K562 (cell line): ENCODE measurements around the gene ZMIZ1. TPM values are rescaled to one million over a fixed set of nuclear protein-coding genes. Genes with fewer than 3 reads are reported as not detected.

Source experiments
- ATAC-seq: fragments of 200-7000 bp; cut with Tn5 transposase; 3 replicates; pipeline ENCODE4 v1.9.1; 2020; ENCODE audit warnings: moderate library complexity
- BruUV-seq: library from RNA; stranded (reverse); fragments of 400-500 nt; replicated peaks from 2 replicates; lab custom pipeline; 2021; lab: Mats Ljungman, UMichigan
- CTCF ChIA-PET: fragments of 300-600 bp; formaldehyde crosslinking; extraction: SDS; loops from one replicate; lab custom pipeline; 2021; ENCODE audit warnings: low intra/inter-chr PET ratio; lab: Yijun Ruan, JAX
- POLR2A ChIA-PET: fragments of 300-600, 350-650 bp; sonication (Branson Sonifier 250); formaldehyde crosslinking; extraction: SDS; loops from one replicate; lab custom pipeline; 2021; ENCODE audit warnings: antibody characterized with exemption, inconsistent platforms; lab: Yijun Ruan, JAX
- DNase-seq, 4 experiments: peaks; one replicate each; pipeline versions ENCODE4 v3.0.0 to v3.0.0-alpha.2; 2011 to 2018; ENCODE audit warnings: low spot score in 3 of 4, mixed read lengths in 3 of 4; ENCODE audit errors: extremely low read depth in 1 of 4
- FAIRE-seq: peaks from 2 replicates; lab custom pipeline; 2011; peaks lifted over from hg19 to GRCh38; lab: Jason Lieb, UNC
- H2AFZ ChIP-seq: 2 replicates; pipeline ENCODE4 v1.6.0; 2011; ENCODE audit warnings: low read depth, low read length, control low read depth, inconsistent platforms
- H3K27ac ChIP-seq: fragments of 200-600 bp; 3 replicates; pipeline ENCODE4 v1.8.0; 2011; ENCODE audit warnings: low read depth, mild to moderate bottlenecking, control low read depth, inconsistent platforms, low read length, moderate library complexity, mixed read lengths; ENCODE audit errors: extremely low read depth
- H3K27me3 ChIP-seq, 2 experiments: fragments of 300-600 bp in 1 of 2; 2 replicates in 1 of 2; 3 replicates in 1 of 2; pipeline versions ENCODE4 v1.6.0 to v1.8.0; 2011; ENCODE audit warnings: inconsistent platforms in 2 of 2, low read length in 2 of 2, mild to moderate bottlenecking in 1 of 2, mixed read lengths in 1 of 2, moderate library complexity in 1 of 2; ENCODE audit not compliant: control insufficient read depth in 2 of 2, insufficient read depth in 2 of 2
- H3K36me3 ChIP-seq: fragments of 300-600 bp; 3 replicates; pipeline ENCODE4 v1.8.0; 2011; ENCODE audit warnings: mild to moderate bottlenecking, low read length, inconsistent platforms; ENCODE audit not compliant: control insufficient read depth, insufficient read depth
- H3K4me1 ChIP-seq, 2 experiments: fragments of 200-600 bp in 1 of 2; replicated peaks in 1 of 2; 2 replicates in 1 of 2; 3 replicates in 1 of 2; pipeline versions ENCODE4 v1.5.1 to v1.8.0; 2011; ENCODE audit warnings: inconsistent platforms in 2 of 2, low read length in 2 of 2, mild to moderate bottlenecking in 1 of 2, mixed read lengths in 1 of 2, moderate library complexity in 1 of 2; ENCODE audit not compliant: control insufficient read depth in 2 of 2, insufficient read depth in 2 of 2
- H3K4me2 ChIP-seq: 2 replicates; pipeline ENCODE4 v1.6.1; 2011; ENCODE audit warnings: low read length, control low read depth, inconsistent platforms, mixed read lengths; ENCODE audit not compliant: insufficient read depth
- H3K4me3 ChIP-seq: fragments of 200-600 bp; sonication (generic), shearing (Covaris generic); 2 replicates; pipeline ENCODE4 v1.5.1; 2016; ENCODE audit warnings: control low read depth, inconsistent platforms
- H3K79me2 ChIP-seq: fragments of 200-600 bp; 3 replicates; pipeline ENCODE4 v1.8.0; 2011; ENCODE audit warnings: low read length, inconsistent platforms; ENCODE audit not compliant: control insufficient read depth, insufficient read depth
- H3K9ac ChIP-seq, 2 experiments: 2 replicates each; pipeline versions ENCODE4 v1.6.0 to v1.6.1; 2011; ENCODE audit warnings: low read depth in 2 of 2, low read length in 2 of 2, control low read depth in 1 of 2, inconsistent platforms in 1 of 2, mild to moderate bottlenecking in 1 of 2, mixed read lengths in 1 of 2; ENCODE audit not compliant: insufficient read depth in 1 of 2
- H3K9me1 ChIP-seq: one replicate; pipeline ENCODE4 v1.6.0; 2011; ENCODE audit warnings: inconsistent platforms, mild to moderate bottlenecking, low read length, moderate library complexity; ENCODE audit not compliant: control insufficient read depth, insufficient read depth
- H3K9me3 ChIP-seq: replicated peaks from 2 replicates; pipeline ENCODE4 v1.5.1; 2011; ENCODE audit warnings: low read depth, low read length, inconsistent platforms; ENCODE audit not compliant: control insufficient read depth, insufficient read depth
- H4K20me1 ChIP-seq: replicated peaks from 2 replicates; pipeline ENCODE4 v1.6.1; 2011; ENCODE audit warnings: low read length, inconsistent platforms, mixed read lengths; ENCODE audit not compliant: control insufficient read depth, insufficient read depth
- IRF2 ChIP-seq: sonication (generic); formaldehyde crosslinking; IDR thresholded peaks from 2 replicates; pipeline ENCODE4 v1.8.1; 2022; ENCODE audit warnings: mild to moderate bottlenecking, missing genetic modification reagents
- KLF10 ChIP-seq: fragments of 250-450 bp; sonication (Bioruptor Pico); IDR thresholded peaks from 2 replicates; pipeline ENCODE4 v1.6.1; 2021; ENCODE audit warnings: matching md5 sums
- MCM5 ChIP-seq: fragments of 450-650 bp; IDR thresholded peaks from 2 replicates; pipeline ENCODE4 v1.6.1; 2016; ENCODE audit warnings: low read depth
- PHF8 ChIP-seq: fragments of 200-600 bp; sonication (generic); IDR thresholded peaks from 2 replicates; pipeline ENCODE4 v1.6.1; 2012; ENCODE audit warnings: mixed run types, mild to moderate bottlenecking, inconsistent platforms, low read length, moderate library complexity, borderline replicate concordance
- ZC3H11A ChIP-seq: IDR thresholded peaks from 2 replicates; pipeline ENCODE4 v1.6.1; 2012; ENCODE audit warnings: low read depth, low read length, improper control_type of control experiment
- ZNF174 ChIP-seq: fragments of 250-450 bp; sonication (Bioruptor Pico); IDR thresholded peaks from 2 replicates; pipeline ENCODE4 v1.4.0; 2020; ENCODE audit warnings: mild to moderate bottlenecking
- WGBS: fragments of 100-300 bp; shearing (Covaris generic); methylation state at CpG from one replicate; pipeline ENCODE4 v1.1.6; 2016; ENCODE audit warnings: low coverage, mixed read lengths; ENCODE audit not compliant: insufficient coverage; ENCODE audit errors: missing lambda C conversion rate; 5-methylcytosine and 5-hydroxymethylcytosine counted together
- in situ Hi-C: fragments of 300-500 bp; cut with MboI; formaldehyde crosslinking; loops from 4 replicates; pipeline ENCODE4 v1.15.0; 2018; ENCODE audit warnings: inconsistent platforms, mixed read lengths
- intact Hi-C: fragments of 100-400 bp; cut with micrococcal nuclease; formaldehyde crosslinking; loops from 2 replicates; pipeline ENCODE4 v1.14.2; 2022
- polyA plus RNA-seq, 8 experiments: library from polyadenylated mRNA; depleted of rRNA in 4 of 8; stranded (reverse) in 5 of 8; unstranded in 3 of 8; fragments of >200 nt; fragmentation: Nextera tagmentation in 2 of 8; fragmentation: Illumina TruSeq in 1 of 8; extraction: Ambion mirVana in 2 of 8; extraction: Trizol in 1 of 8; gene quantifications; 2 replicates each; pipeline versions ENCODE4 v1.2.1 to v1.2.3, GENCODE V29; 2011 to 2014; ENCODE audit warnings: inconsistent platforms in 1 of 8, missing spikeins in 1 of 8
- total RNA-seq, 7 experiments: library from RNA; depleted of rRNA in 6 of 7; stranded (reverse); fragments of >200 nt in 6 of 7; fragmentation: Illumina TruSeq in 2 of 7; extraction: Trizol in 2 of 7; gene quantifications; 2 replicates each; pipeline versions ENCODE4 v1.2.1 to v1.2.3, GENCODE V29; 2011 to 2021; ENCODE audit warnings: low replicate concordance in 1 of 7
- TF ChIP-seq, protein P1 (sequence below): fragments of 250-450 bp; sonication (Bioruptor Pico); IDR thresholded peaks from 2 replicates; pipeline ENCODE4 v1.4.0; 2020; ENCODE audit warnings: borderline replicate concordance
- TF ChIP-seq, protein P2 (sequence below): IDR thresholded peaks from 2 replicates; pipeline ENCODE4 v1.6.1; 2012; ENCODE audit warnings: low read depth, low read length, improper control_type of control experiment, borderline replicate concordance
- TF ChIP-seq, protein P3 (sequence below): fragments of 450-650 bp; formaldehyde crosslinking; IDR thresholded peaks from 2 replicates; pipeline ENCODE4 v1.4.0; 2020; ENCODE audit warnings: mild to moderate bottlenecking, moderate library complexity

Gene ZMIZ1
- total and polyA plus RNA-seq, 9 of the 15 experiments (the other 6 are each of a cell fraction or from before 2014, with no cell fraction given), result 1.0 to 37.3 (median 4.3) TPM

DNA sequence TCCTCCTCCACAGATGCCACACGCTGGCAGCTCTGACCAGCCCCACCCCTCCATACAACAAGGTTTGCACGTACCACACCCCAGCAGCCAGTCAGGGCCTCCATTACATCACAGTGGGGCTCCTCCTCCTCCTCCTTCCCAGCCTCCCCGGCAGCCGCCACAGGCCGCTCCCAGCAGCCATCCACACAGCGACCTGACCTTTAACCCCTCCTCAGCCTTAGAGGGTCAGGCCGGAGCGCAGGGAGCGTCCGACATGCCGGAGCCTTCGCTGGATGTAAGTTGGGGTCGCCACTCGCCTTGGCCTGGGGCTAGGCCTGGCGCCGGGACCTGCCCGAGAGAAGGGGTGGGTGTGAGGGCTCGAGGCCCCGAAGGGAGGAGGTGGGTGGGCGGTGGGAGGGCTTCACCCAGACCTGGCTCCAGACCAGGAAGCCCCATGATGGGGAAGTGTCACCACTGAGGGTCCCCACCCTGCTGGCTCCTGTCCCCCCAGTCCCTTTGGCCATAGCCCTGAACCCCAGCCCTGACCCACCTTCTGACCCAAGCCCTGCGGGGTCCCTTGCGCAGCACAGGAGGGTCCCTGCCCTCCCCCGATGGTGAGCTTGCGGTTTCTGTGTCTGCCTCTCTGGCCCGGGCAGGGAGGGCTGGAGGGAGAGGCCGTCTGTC lies 242.3 kb downstream of the ZMIZ1 start (continued):
- no peak for TF ChIP-seq ZNF174
- TF ChIP-seq ZC3H11A, result no peak
- TF ChIP-seq, all 486 proteins: peak for 4

DNA sequence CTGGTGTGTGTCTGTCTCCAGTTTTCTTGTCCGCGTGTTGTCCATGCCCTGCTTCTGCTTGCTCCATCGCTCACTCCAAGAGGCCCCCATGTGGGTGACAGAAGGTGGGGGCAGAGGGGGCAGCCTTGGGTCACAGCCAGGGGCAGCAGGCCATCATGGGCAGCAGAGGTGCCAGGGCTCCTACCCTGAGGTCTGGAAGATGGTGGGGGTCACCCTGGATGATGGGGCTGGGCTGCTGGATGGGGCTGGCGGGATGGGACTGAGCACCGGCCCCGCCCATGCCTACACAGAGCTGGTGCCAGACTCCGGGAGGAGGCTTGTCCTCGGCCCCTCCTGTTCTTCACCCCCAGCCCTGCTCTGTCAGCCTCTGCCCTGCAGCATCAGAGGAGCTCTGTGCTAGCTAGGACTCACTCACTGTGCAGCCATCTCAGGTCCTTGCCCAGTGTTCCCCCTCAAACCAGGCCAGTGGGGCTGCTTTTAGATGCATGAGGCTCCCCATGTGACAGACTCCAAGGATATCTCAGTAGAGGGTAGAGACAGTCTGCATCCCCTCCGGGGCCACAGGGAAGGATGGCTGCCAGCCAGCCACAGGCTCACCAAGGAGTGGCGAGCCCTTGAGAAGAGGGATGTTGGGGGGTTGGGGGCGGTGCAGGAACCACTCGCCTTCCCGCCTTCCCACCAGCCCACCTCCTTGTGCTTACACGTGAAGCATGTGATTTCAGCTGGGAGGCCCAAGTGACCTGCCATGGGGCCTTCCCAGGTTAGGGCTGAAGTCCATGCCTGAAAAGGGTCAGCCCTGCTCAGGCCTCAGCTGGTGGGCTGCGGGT lies 243.0 kb downstream of the ZMIZ1 start:
- 85% methylated on average over 15 of the region's 15 CpGs for WGBS
- H3K4me2 ChIP-seq, result no peak overlapping the region
- no peaks in the 10 kb centered on the region for H3K9me3 ChIP-seq
- H3K9ac ChIP-seq, result peak overlapping the region in 1 of 2 experiments; percentile 40; a peak in 1 of 4 replicates
- H3K36me3 ChIP-seq, result peaks cover 39% of the 10 kb centered on the region; the same call in 2 of the 3 replicates
- CTCF ChIA-PET, result no interaction called here
- no TSS peak for BruUV-seq
- no peaks in the 10 kb centered on the region for H4K20me1 ChIP-seq
- no peak for TF ChIP-seq KLF10 (CRISPR knock-in tag)
- no peak for TF ChIP-seq IRF2 (CRISPR knock-in tag)
- TF ChIP-seq MCM5, result no peak
- TF ChIP-seq, protein P1, sequence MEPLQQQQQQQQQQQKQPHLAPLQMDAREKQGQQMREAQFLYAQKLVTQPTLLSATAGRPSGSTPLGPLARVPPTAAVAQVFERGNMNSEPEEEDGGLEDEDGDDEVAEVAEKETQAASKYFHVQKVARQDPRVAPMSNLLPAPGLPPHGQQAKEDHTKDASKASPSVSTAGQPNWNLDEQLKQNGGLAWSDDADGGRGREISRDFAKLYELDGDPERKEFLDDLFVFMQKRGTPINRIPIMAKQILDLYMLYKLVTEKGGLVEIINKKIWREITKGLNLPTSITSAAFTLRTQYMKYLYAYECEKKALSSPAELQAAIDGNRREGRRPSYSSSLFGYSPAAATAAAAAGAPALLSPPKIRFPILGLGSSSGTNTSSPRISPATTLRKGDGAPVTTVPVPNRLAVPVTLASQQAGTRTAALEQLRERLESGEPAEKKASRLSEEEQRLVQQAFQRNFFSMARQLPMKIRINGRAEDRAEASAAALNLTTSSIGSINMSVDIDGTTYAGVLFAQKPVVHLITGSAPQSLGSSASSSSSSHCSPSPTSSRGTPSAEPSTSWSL (CRISPR knock-in tag), result no peak
- TF ChIP-seq PHF8, result no peak
- TF ChIP-seq, protein P2, sequence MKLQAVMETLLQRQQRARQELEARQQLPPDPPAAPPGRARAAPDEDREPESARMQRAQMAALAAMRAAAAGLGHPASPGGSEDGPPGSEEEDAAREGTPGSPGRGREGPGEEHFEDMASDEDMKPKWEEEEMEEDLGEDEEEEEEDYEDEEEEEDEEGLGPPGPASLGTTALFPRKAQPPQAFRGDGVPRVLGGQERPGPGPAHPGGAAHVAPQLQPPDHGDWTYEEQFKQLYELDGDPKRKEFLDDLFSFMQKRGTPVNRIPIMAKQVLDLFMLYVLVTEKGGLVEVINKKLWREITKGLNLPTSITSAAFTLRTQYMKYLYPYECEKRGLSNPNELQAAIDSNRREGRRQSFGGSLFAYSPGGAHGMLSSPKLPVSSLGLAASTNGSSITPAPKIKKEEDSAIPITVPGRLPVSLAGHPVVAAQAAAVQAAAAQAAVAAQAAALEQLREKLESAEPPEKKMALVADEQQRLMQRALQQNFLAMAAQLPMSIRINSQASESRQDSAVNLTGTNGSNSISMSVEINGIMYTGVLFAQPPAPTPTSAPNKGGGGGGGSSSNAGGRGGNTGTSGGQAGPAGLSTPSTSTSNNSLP, result no peak
- TF ChIP-seq, protein P3, sequence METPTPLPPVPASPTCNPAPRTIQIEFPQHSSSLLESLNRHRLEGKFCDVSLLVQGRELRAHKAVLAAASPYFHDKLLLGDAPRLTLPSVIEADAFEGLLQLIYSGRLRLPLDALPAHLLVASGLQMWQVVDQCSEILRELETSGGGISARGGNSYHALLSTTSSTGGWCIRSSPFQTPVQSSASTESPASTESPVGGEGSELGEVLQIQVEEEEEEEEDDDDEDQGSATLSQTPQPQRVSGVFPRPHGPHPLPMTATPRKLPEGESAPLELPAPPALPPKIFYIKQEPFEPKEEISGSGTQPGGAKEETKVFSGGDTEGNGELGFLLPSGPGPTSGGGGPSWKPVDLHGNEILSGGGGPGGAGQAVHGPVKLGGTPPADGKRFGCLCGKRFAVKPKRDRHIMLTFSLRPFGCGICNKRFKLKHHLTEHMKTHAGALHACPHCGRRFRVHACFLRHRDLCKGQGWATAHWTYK (CRISPR knock-in tag), result no peak
- in situ Hi-C loops, result no loop called here
- H3K27me3 ChIP-seq, result no peaks in the 10 kb centered on the region
- no peak overlapping the region for H2AFZ ChIP-seq
- H3K4me1 ChIP-seq, result peaks cover 2 to 29% of the 10 kb centered on the region in 2 experiments; a peak in 3 of 5 replicates
- intact Hi-C loops, result no loop called here
- POLR2A ChIA-PET, result interaction anchor here (0.6 kb wide), 1 partner anchor 888 kb away, joined by 4 read pairs; no protein-coding TSS in a partner anchor
- H3K4me3 ChIP-seq, result no peak overlapping the region
- ATAC-seq (no peak), DNase-seq (no peak), FAIRE-seq (no peak)
- H3K27ac ChIP-seq, result no peak overlapping the region
- H3K79me2 ChIP-seq, result no peaks in the 10 kb centered on the region
- peaks cover 3% of the 10 kb centered on the region for H3K9me1 ChIP-seq
